HCT116 (cell line): ENCODE data around the gene SNORC. TPM values are rescaled to one million over a fixed set of nuclear protein-coding genes. Genes with fewer than 3 reads are reported as not detected.
"Not testable (repeated sequence)": the region's sequence is repeated elsewhere in the genome, so short reads cannot be mapped to it uniquely, and the experiment has no call there.

ENCODE experiments used
- ATAC-seq: fragments of 200-7000 bp; cut with Tn5 transposase; 2 replicates; pipeline ENCODE4 v1.9.1; 2020; ENCODE audit warnings: mild to moderate bottlenecking, moderate library complexity
- BruUV-seq: library from RNA; stranded (reverse); fragments of 400-500 nt; replicated peaks from 2 replicates; lab custom pipeline; 2021; lab: Mats Ljungman, UMichigan
- CTCF ChIA-PET: fragments of 300-600 bp; sonication (Branson Sonifier 250); formaldehyde crosslinking; loops from one replicate; lab custom pipeline; 2021; ENCODE audit warnings: antibody characterized with exemption; lab: Charles Lee
- POLR2A ChIA-PET: fragments of 300-600, 350-600 bp; sonication (Branson Sonifier 250); formaldehyde crosslinking; loops from one replicate; lab custom pipeline; 2021; ENCODE audit warnings: antibody characterized with exemption; lab: Charles Lee
- RAD21 ChIA-PET, 2 experiments: fragments of 300-600 bp; sonication (Branson Sonifier 250); formaldehyde crosslinking; loops; one replicate each; lab custom pipeline; 2023; ENCODE audit warnings: low total read pairs in 2 of 2; ENCODE audit not compliant: uncharacterized antibody in 2 of 2, unreplicated experiment in 2 of 2, low non-redundant PET in 1 of 2; lab: Charles Lee
- DNase-seq: peaks from one replicate; pipeline ENCODE4 v3.0.0-alpha.2; 2010; ENCODE audit warnings: low read depth, low spot score
- H2AFZ ChIP-seq: fragments of 200-600 bp; shearing (Covaris generic), sonication (generic); 2 replicates; pipeline ENCODE4 v1.6.1; 2017; ENCODE audit warnings: low read depth, mixed run types, mixed read lengths, antibody characterized with exemption, low read length; ENCODE audit not compliant: poor library complexity, severe bottlenecking
- H3K27ac ChIP-seq: 2 replicates; pipeline ENCODE4 v1.5.1; 2012; ENCODE audit warnings: low read depth, low read length
- H3K27me3 ChIP-seq: fragments of 200-600 bp; sonication (generic); 2 replicates; pipeline ENCODE4 v1.6.1; 2016; ENCODE audit warnings: mixed run types, low read length, mixed read lengths; ENCODE audit not compliant: insufficient read depth
- H3K36me3 ChIP-seq, 2 experiments: fragments of 200-500 bp in 1 of 2; fragments of 200-600 bp in 1 of 2; sonication (Bioruptor generic) in 1 of 2; sonication (generic) in 1 of 2; 2 replicates each; pipeline versions ENCODE4 v1.5.1 to v1.6.1; 2014 to 2016; ENCODE audit warnings: low read length in 2 of 2, inconsistent platforms in 1 of 2, mixed read lengths in 1 of 2, mixed run types in 1 of 2; ENCODE audit not compliant: insufficient read depth in 2 of 2, control insufficient read depth in 1 of 2
- H3K4me1 ChIP-seq, 2 experiments: fragments of 200-600 bp in 1 of 2; sonication (generic) in 1 of 2; 2 replicates each; pipeline versions ENCODE4 v1.5.1 to v1.6.1; 2012 to 2017; ENCODE audit warnings: low read length in 2 of 2, inconsistent platforms in 1 of 2, mild to moderate bottlenecking in 1 of 2, mixed read lengths in 1 of 2, mixed run types in 1 of 2, moderate library complexity in 1 of 2; ENCODE audit not compliant: insufficient read depth in 2 of 2, control insufficient read depth in 1 of 2
- H3K4me2 ChIP-seq: fragments of 200-600 bp; sonication (generic); 2 replicates; pipeline ENCODE4 v1.6.1; 2017; ENCODE audit warnings: mixed run types, low read length, mixed read lengths
- H3K4me3 ChIP-seq, 2 experiments: fragments of 200-600 bp in 1 of 2; sonication (generic) in 1 of 2; replicated peaks in 1 of 2; 2 replicates each; pipeline ENCODE4 v1.5.1; 2011 to 2016; ENCODE audit warnings: low read length in 2 of 2, control low read depth in 1 of 2, low read depth in 1 of 2, mild to moderate bottlenecking in 1 of 2, mixed read lengths in 1 of 2, mixed run types in 1 of 2
- H3K79me2 ChIP-seq: fragments of 200-600 bp; sonication (generic); 2 replicates; pipeline ENCODE4 v1.6.1; 2017; ENCODE audit warnings: mild to moderate bottlenecking, mixed run types, low read length, moderate library complexity, mixed read lengths; ENCODE audit not compliant: insufficient read depth
- H3K9ac ChIP-seq: fragments of 200-600 bp; sonication (generic); 2 replicates; pipeline ENCODE4 v1.6.1; 2016; ENCODE audit warnings: low read length, mixed read lengths
- H3K9me2 ChIP-seq: fragments of 200-600 bp; sonication (generic), shearing (Covaris generic); 2 replicates; pipeline ENCODE4 v1.6.1; 2017; ENCODE audit warnings: mixed run types, mild to moderate bottlenecking, moderate library complexity; ENCODE audit not compliant: insufficient read depth
- H3K9me3 ChIP-seq, 2 experiments: fragments of 200-500 bp in 1 of 2; fragments of 200-600 bp in 1 of 2; sonication (Bioruptor generic) in 1 of 2; sonication (generic) in 1 of 2; 2 replicates each; pipeline ENCODE4 v1.6.1; 2014 to 2017; ENCODE audit warnings: low read length in 2 of 2, mixed read lengths in 2 of 2, inconsistent platforms in 1 of 2, low read depth in 1 of 2, mild to moderate bottlenecking in 1 of 2, mixed run types in 1 of 2, moderate library complexity in 1 of 2; ENCODE audit not compliant: control insufficient read depth in 1 of 2, insufficient read depth in 1 of 2
- H4K20me1 ChIP-seq: fragments of 200-600 bp; sonication (generic), shearing (Covaris generic); 2 replicates; pipeline ENCODE4 v1.6.1; 2017; ENCODE audit warnings: mixed run types, mild to moderate bottlenecking, moderate library complexity; ENCODE audit not compliant: insufficient read depth
- ATF3 ChIP-seq: IDR thresholded peaks from 2 replicates; pipeline ENCODE4 v1.6.1; 2012
- CEBPB ChIP-seq: IDR thresholded peaks from 2 replicates; pipeline ENCODE4 v1.6.1; 2012; ENCODE audit warnings: low read depth
- CTCF ChIP-seq, 3 experiments: fragments of 200-600 bp in 1 of 3; sonication (generic) in 1 of 3; IDR thresholded peaks in 2 of 3; conservative IDR thresholded peaks in 1 of 3; 2 replicates each; pipeline ENCODE4 v1.5.1; 2012 to 2017; ENCODE audit warnings: low read depth in 2 of 3, low read length in 2 of 3, antibody characterized with exemption in 1 of 3, borderline replicate concordance in 1 of 3, control low read depth in 1 of 3, mild to moderate bottlenecking in 1 of 3, mixed read lengths in 1 of 3, mixed run types in 1 of 3, moderate library complexity in 1 of 3; ENCODE audit not compliant: insufficient read depth in 1 of 3
- EGR1 ChIP-seq: IDR thresholded peaks from 2 replicates; pipeline ENCODE4 v1.6.1; 2012; ENCODE audit warnings: low read depth
- EZH2 ChIP-seq: fragments of 200-600 bp; sonication (generic); IDR thresholded peaks from 2 replicates; pipeline ENCODE4 v1.6.1; 2017; ENCODE audit warnings: antibody characterized with exemption, mixed run types
- EZH2phosphoT487 ChIP-seq: fragments of 200-600 bp; IDR thresholded peaks from 2 replicates; pipeline ENCODE4 v1.6.1; 2018; ENCODE audit warnings: antibody characterized with exemption, borderline replicate concordance
- FOSL1 ChIP-seq: IDR thresholded peaks from 2 replicates; pipeline ENCODE4 v1.6.1; 2012; ENCODE audit warnings: low read depth
- JUND ChIP-seq: IDR thresholded peaks from 2 replicates; pipeline ENCODE4 v1.6.1; 2012
- POLR2A ChIP-seq: IDR thresholded peaks from 2 replicates; pipeline ENCODE4 v1.7.0; 2011; ENCODE audit warnings: borderline replicate concordance; ENCODE audit not compliant: insufficient read depth, insufficient read length; ENCODE audit errors: extremely low read depth
- POLR2AphosphoS5 ChIP-seq: IDR thresholded peaks from 2 replicates; pipeline ENCODE4 v1.6.1; 2011; ENCODE audit warnings: mild to moderate bottlenecking, low read depth, low read length, moderate library complexity
- RAD21 ChIP-seq: IDR thresholded peaks from 2 replicates; pipeline ENCODE4 v1.6.1; 2012; ENCODE audit warnings: low read depth, mild to moderate bottlenecking
- SIN3A ChIP-seq: IDR thresholded peaks from 2 replicates; pipeline ENCODE4 v1.6.1; 2012; ENCODE audit warnings: low read depth
- SP1 ChIP-seq: IDR thresholded peaks from 2 replicates; pipeline ENCODE4 v1.6.1; 2012; ENCODE audit warnings: low read depth
- SRF ChIP-seq: IDR thresholded peaks from 2 replicates; pipeline ENCODE4 v1.6.1; 2012; ENCODE audit warnings: low read depth
- YY1 ChIP-seq: IDR thresholded peaks from 2 replicates; pipeline ENCODE4 v1.6.1; 2011; ENCODE audit warnings: low read length, low read depth, moderate library complexity, mild to moderate bottlenecking; ENCODE audit not compliant: insufficient replicate concordance; ENCODE audit errors: extremely low read depth
- ZBTB33 ChIP-seq: IDR thresholded peaks from 2 replicates; pipeline ENCODE4 v1.6.1; 2011; ENCODE audit warnings: mild to moderate bottlenecking, low read length, moderate library complexity; ENCODE audit not compliant: insufficient replicate concordance; ENCODE audit errors: extremely low read depth
- ZFX ChIP-seq: fragments of 450-650 bp; IDR thresholded peaks from 2 replicates; pipeline ENCODE4 v1.6.1; 2017
- ZNF274 ChIP-seq: fragments of 200-500 bp; sonication (Bioruptor generic); IDR thresholded peaks from 2 replicates; pipeline ENCODE4 v1.6.1; 2014; ENCODE audit warnings: mild to moderate bottlenecking, low read depth, low read length, inconsistent platforms
- intact Hi-C: fragments of 100-400 bp; cut with micrococcal nuclease; formaldehyde crosslinking; loops from 2 replicates; pipeline ENCODE4 v1.10.0; 2022
- total RNA-seq: library from RNA; stranded (reverse); gene quantifications from one replicate; pipeline ENCODE4 v1.2.1, GENCODE V29; 2021; ENCODE audit not compliant: unreplicated experiment

SNORC gene
- total RNA-seq, 1 experiment from 2014 or later = 14.0 TPM

GRCh38 chr2:232907718-232908085 lies 37.6 kb downstream of the SNORC start:
- H3K4me3 ChIP-seq, CTCF ChIA-PET, H2AFZ ChIP-seq, H3K27me3 ChIP-seq, POLR2A ChIA-PET, H3K4me2 ChIP-seq, DNase-seq, intact Hi-C loops, ATAC-seq, H4K20me1 ChIP-seq, RAD21 ChIA-PET, H3K9me2 ChIP-seq, H3K79me2 ChIP-seq, BruUV-seq, H3K36me3 ChIP-seq, H3K9me3 ChIP-seq, H3K27ac ChIP-seq, H3K9ac ChIP-seq: not testable (repeated sequence)
- H3K4me1 ChIP-seq = peaks cover 2 to 16% of the 10 kb centered on the region in 2 experiments

GRCh38 chr2:232908695-232909094 lies 38.6 kb downstream of the SNORC start:
- Histone ChIP-seq H3K79me2 (no peaks in the 10 kb centered on the region), H3K4me2 (no peak overlapping the region), H3K27ac (no peak overlapping the region), H3K27me3 (no peaks in the 10 kb centered on the region), H3K36me3 (no peaks in the 10 kb centered on the region), H4K20me1 (no peaks in the 10 kb centered on the region), H3K4me1 (peaks cover 0 to 8% of the 10 kb centered on the region in 2 experiments; a peak in 2 of 4 replicates), H3K9ac (no peak overlapping the region), H3K9me2 (no peaks in the 10 kb centered on the region; the same call in 1 of the 2 replicates), H3K9me3 (no peaks in the 10 kb centered on the region; a peak in 1 of 4 replicates), H2AFZ (no peak overlapping the region), H3K4me3 (no peak overlapping the region)
- no peak for ATAC-seq
- intact Hi-C loops = no loop called here
- POLR2A ChIA-PET = no interaction called here
- BruUV-seq = no TSS peak
- RAD21 ChIA-PET = no interaction called here
- CTCF ChIA-PET = no interaction called here
- no peak for DNase-seq
- TF ChIP-seq SIN3A = no peak
- TF ChIP-seq POLR2AphosphoS5 = no peak
- no peak for TF ChIP-seq YY1
- TF ChIP-seq ZBTB33 = no peak
- no peak for TF ChIP-seq RAD21
- TF ChIP-seq FOSL1 = no peak
- no peak for TF ChIP-seq JUND
- TF ChIP-seq EZH2phosphoT487 = no peak
- TF ChIP-seq ZFX = no peak
- TF ChIP-seq ZNF274 = no peak
- TF ChIP-seq EGR1 = no peak
- TF ChIP-seq CTCF (IDR thresholded peaks at IDR 0.05 in 2 of 3, conservative IDR thresholded peaks at IDR 0.05 in 1 of 3; ENCODE audit: borderline replicate concordance in 1 of 3, insufficient read depth in 1 of 3, low read depth in 2 of 3, low read length in 2 of 3) = no peak
- no peak for TF ChIP-seq ATF3
- TF ChIP-seq EZH2 = no peak
- TF ChIP-seq SP1 = no peak
- no peak for TF ChIP-seq SRF
- TF ChIP-seq POLR2A = no peak
- no peak for TF ChIP-seq CEBPB
